ENCODE data around the gene RASEF.

The RASEF gene

GRCh38 chr9:83027153-83027891 is 35.6 kb downstream of the RASEF start:
- peak; percentile 88 for DNase-seq
- in situ Hi-C loops (cut with HindIII; ENCODE audit: low pct_ligation_motif_present, low pct_unique_long_range_greater_than_20kb, low sequenced_read_pairs): loop anchor here (25.0 kb wide), 1 partner anchor 910 kb away; no protein-coding TSS in a partner anchor

GRCh38 chr9:83024506-83025125 is 38.3 kb downstream of the RASEF start:
- in situ Hi-C loops (cut with HindIII; ENCODE audit: low pct_ligation_motif_present, low pct_unique_long_range_greater_than_20kb, low sequenced_read_pairs): loop anchor here (25.0 kb wide), 1 partner anchor 913 kb away; no protein-coding TSS in a partner anchor
- DNase-seq: no peak

- in situ Hi-C loops (cut with HindIII; ENCODE audit: low pct_ligation_motif_present, low pct_unique_long_range_greater_than_20kb, low sequenced_read_pairs): no loop called here
- DNase-seq: no peak
These were observed 39.8 kb downstream of the RASEF start for GRCh38 chr9:83023151-83023550.

- in situ Hi-C loops (cut with HindIII; ENCODE audit: low pct_ligation_motif_present, low pct_unique_long_range_greater_than_20kb, low sequenced_read_pairs): no loop called here
- no peak for DNase-seq
These were observed 42.1 kb downstream of the RASEF start for GRCh38 chr9:83020864-83021263.

- no peak for DNase-seq
- in situ Hi-C loops (cut with HindIII; ENCODE audit: low pct_ligation_motif_present, low pct_unique_long_range_greater_than_20kb, low sequenced_read_pairs): no loop called here
These were observed 42.6 kb downstream of the RASEF start for GRCh38 chr9:83020327-83020726.

GRCh38 chr9:83019246-83019645 is 43.7 kb downstream of the RASEF start:
- no peak for DNase-seq
- in situ Hi-C loops (cut with HindIII; ENCODE audit: low pct_ligation_motif_present, low pct_unique_long_range_greater_than_20kb, low sequenced_read_pairs): no loop called here

GRCh38 chr9:83015897-83016296 is 47.0 kb downstream of the RASEF start:
- no peak for DNase-seq
- in situ Hi-C loops (cut with HindIII; ENCODE audit: low pct_ligation_motif_present, low pct_unique_long_range_greater_than_20kb, low sequenced_read_pairs): no loop called here

- in situ Hi-C loops (cut with HindIII; ENCODE audit: low pct_ligation_motif_present, low pct_unique_long_range_greater_than_20kb, low sequenced_read_pairs): no loop called here
- DNase-seq: no peak
These were observed 48.9 kb downstream of the RASEF start for GRCh38 chr9:83013867-83014605.

GRCh38 chr9:83012922-83013838 is 49.8 kb downstream of the RASEF start:
- no peak for DNase-seq
- in situ Hi-C loops (cut with HindIII; ENCODE audit: low pct_ligation_motif_present, low pct_unique_long_range_greater_than_20kb, low sequenced_read_pairs): no loop called here

GRCh38 chr9:83012168-83012921 is 50.6 kb downstream of the RASEF start:
- in situ Hi-C loops (cut with HindIII; ENCODE audit: low pct_ligation_motif_present, low pct_unique_long_range_greater_than_20kb, low sequenced_read_pairs): no loop called here
- DNase-seq: no peak

GRCh38 chr9:83011611-83012010 is 51.3 kb downstream of the RASEF start:
- in situ Hi-C loops (cut with HindIII; ENCODE audit: low pct_ligation_motif_present, low pct_unique_long_range_greater_than_20kb, low sequenced_read_pairs): no loop called here

GRCh38 chr9:83007521-83008300 is 55.2 kb downstream of the RASEF start:
- no peak for DNase-seq
- in situ Hi-C loops (cut with HindIII; ENCODE audit: low pct_ligation_motif_present, low pct_unique_long_range_greater_than_20kb, low sequenced_read_pairs): no loop called here

More at GRCh38 chr9:83011611-83012010, 51.3 kb downstream of the RASEF start:
- no peak for DNase-seq

- DNase-seq: no peak
- in situ Hi-C loops (cut with HindIII; ENCODE audit: low pct_ligation_motif_present, low pct_unique_long_range_greater_than_20kb, low sequenced_read_pairs): no loop called here
These were observed 56.6 kb downstream of the RASEF start for GRCh38 chr9:83006378-83006777.

- in situ Hi-C loops (cut with HindIII; ENCODE audit: low pct_ligation_motif_present, low pct_unique_long_range_greater_than_20kb, low sequenced_read_pairs): no loop called here
- DNase-seq: no peak
These were observed 57.0 kb downstream of the RASEF start for GRCh38 chr9:83005963-83006362.

GRCh38 chr9:83005361-83005760 is 57.6 kb downstream of the RASEF start:
- in situ Hi-C loops (cut with HindIII; ENCODE audit: low pct_ligation_motif_present, low pct_unique_long_range_greater_than_20kb, low sequenced_read_pairs): no loop called here
- no peak for DNase-seq

GRCh38 chr9:83002329-83002728 is 60.6 kb downstream of the RASEF start:
- no peak for DNase-seq
- in situ Hi-C loops (cut with HindIII; ENCODE audit: low pct_ligation_motif_present, low pct_unique_long_range_greater_than_20kb, low sequenced_read_pairs): no loop called here

GRCh38 chr9:83000765-83001164 is 62.2 kb downstream of the RASEF start:
- DNase-seq: no peak
- in situ Hi-C loops (cut with HindIII; ENCODE audit: low pct_ligation_motif_present, low pct_unique_long_range_greater_than_20kb, low sequenced_read_pairs): no loop called here
